ENCODE results near the gene SHANK3. TPM values are rescaled to one million over a fixed set of nuclear protein-coding genes. Genes with fewer than 3 reads are reported as not detected.
A peak's percentile ranks its signal among the peaks of the same experiment; 100 is the strongest.

Gene SHANK3
- total and polyA plus RNA-seq, 3 donors from 2014 or later = 6.3 to 16.0 (median 11.4) TPM

DNA sequence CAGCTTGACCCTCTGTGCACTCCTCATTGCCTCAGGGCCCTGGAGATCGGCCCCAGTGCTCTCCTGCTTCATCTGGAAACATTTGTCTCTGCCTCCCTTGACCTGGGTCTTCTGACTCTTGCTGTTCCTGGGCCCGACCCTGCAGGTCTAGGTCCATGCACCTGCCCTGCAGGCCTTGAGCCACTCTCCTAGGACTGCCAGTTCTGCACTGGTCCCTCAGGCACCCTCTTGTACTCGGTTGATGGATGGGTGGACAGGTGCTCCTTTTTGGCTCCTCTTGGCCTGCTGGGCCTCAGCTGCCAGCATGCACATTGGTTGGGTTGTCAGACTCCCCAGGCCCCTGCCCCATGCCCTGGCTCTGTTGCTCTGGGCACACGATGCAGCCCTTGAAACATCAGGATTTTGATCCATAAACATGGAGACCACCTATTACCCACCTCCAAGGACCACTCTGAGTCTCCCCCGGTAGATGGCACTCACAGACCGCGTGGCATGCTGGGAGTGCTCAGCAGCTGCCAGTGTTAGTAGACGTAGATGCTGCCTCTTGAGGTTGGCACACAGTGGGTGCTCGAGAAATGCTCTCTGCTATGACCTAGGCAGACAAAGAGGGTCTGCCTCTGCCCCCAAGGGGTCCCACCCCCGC lies 45.2 kb downstream of the SHANK3 start:
- no peaks in the 10 kb centered on the region for H3K36me3 ChIP-seq (ENCODE audit: low read depth, missing control alignments)
- WGBS, 2 donors = 81 to 94% methylated on average over 9 to 10 of the region's 10 CpGs
- intact Hi-C loops (cut with DNase I; ENCODE audit: low total_unique reads) = no loop called here

DNA sequence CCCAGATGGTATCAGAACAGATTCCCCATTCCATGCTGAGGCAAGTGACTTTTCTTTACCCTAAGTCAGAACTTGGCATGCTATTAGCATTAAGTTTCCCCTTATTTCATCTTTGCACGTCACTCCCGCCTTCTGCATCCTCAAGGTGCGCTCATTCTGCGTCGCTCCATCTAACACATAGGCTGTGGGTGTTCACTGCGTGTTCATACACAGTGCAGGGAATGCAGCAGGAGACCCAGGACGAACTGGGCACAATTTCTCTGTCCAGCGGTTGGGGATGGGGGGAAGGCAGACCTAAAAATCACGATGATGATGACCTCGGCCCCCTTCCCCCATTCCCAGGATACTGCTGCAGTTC lies 45.7 kb downstream of the SHANK3 start:
- DNase-seq = no peak
- WGBS, 2 donors = 92 to 94% methylated on average over 10 of the region's 10 CpGs
- Histone ChIP-seq H3K4me3 (no peak overlapping the region), H3K27ac (no peak overlapping the region), H3K4me1 (peaks cover 7% of the 10 kb centered on the region), H3K36me3 (ENCODE audit: low read depth, missing control alignments) (no peaks in the 10 kb centered on the region), H3K9me3 (no peaks in the 10 kb centered on the region), H3K27me3 (no peaks in the 10 kb centered on the region)
- intact Hi-C loops (cut with DNase I; ENCODE audit: low total_unique reads) = no loop called here
- TF ChIP-seq, protein P1, sequence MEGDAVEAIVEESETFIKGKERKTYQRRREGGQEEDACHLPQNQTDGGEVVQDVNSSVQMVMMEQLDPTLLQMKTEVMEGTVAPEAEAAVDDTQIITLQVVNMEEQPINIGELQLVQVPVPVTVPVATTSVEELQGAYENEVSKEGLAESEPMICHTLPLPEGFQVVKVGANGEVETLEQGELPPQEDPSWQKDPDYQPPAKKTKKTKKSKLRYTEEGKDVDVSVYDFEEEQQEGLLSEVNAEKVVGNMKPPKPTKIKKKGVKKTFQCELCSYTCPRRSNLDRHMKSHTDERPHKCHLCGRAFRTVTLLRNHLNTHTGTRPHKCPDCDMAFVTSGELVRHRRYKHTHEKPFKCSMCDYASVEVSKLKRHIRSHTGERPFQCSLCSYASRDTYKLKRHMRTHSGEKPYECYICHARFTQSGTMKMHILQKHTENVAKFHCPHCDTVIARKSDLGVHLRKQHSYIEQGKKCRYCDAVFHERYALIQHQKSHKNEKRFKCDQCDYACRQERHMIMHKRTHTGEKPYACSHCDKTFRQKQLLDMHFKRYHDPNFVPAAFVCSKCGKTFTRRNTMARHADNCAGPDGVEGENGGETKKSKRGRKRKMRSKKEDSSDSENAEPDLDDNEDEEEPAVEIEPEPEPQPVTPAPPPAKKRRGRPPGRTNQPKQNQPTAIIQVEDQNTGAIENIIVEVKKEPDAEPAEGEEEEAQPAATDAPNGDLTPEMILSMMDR (IDR thresholded peaks at IDR 0.05) = no peak
- no peak for TF ChIP-seq POLR2A (IDR thresholded peaks at IDR 0.05)

More for the DNA sequence above, 45.2 kb downstream of the SHANK3 start:
- Histone ChIP-seq H3K4me3 (no peak overlapping the region), H3K4me1 (peaks cover 10% of the 10 kb centered on the region), H3K27me3 (no peaks in the 10 kb centered on the region), H3K27ac (no peak overlapping the region), H3K9me3 (no peaks in the 10 kb centered on the region)
- no peak for DNase-seq
- TF ChIP-seq, protein P1 (IDR thresholded peaks at IDR 0.05) = no peak
- no peak for TF ChIP-seq POLR2A (IDR thresholded peaks at IDR 0.05)

DNA sequence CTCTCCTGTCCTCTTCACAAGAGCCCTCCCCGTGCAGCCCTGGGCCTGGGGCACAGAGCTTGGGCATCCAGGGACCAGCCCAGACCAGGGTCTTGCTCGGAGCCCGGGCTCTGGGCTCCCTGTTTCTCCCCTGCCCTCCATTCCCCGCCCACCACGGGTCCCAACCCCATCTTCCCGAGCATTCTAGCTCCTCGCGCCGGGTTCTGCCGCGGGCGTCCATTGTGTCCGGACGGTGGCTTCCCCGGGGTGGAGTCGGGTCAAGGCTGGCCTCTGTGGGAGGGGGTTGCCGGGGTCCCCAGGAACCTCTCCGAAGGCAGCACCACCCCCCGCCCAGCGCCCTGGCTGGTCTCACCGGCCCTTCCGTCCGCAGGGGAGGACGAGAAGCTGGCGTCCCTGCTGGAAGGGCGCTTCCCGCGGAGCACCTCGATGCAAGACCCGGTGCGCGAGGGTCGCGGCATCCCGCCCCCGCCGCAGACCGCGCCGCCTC lies 47.2 kb downstream of the SHANK3 start:
- Histone ChIP-seq H3K4me3 (peak overlapping the region in 1 of 2 donors; percentile 31), H3K27me3 (no peaks in the 10 kb centered on the region), H3K36me3 (ENCODE audit: low read depth, missing control alignments) (no peaks in the 10 kb centered on the region), H3K9me3 (no peaks in the 10 kb centered on the region), H3K27ac (no peak overlapping the region), H3K4me1 (no peaks in the 10 kb centered on the region)
- no peak for DNase-seq
- intact Hi-C loops (cut with DNase I; ENCODE audit: low total_unique reads) = no loop called here
- 26 to 31% methylated on average over 20 to 40 of the region's 40 CpGs for WGBS, 2 donors
- TF ChIP-seq POLR2A (IDR thresholded peaks at IDR 0.05) = no peak
- TF ChIP-seq, protein P1 (IDR thresholded peaks at IDR 0.05) = no peak

DNA sequence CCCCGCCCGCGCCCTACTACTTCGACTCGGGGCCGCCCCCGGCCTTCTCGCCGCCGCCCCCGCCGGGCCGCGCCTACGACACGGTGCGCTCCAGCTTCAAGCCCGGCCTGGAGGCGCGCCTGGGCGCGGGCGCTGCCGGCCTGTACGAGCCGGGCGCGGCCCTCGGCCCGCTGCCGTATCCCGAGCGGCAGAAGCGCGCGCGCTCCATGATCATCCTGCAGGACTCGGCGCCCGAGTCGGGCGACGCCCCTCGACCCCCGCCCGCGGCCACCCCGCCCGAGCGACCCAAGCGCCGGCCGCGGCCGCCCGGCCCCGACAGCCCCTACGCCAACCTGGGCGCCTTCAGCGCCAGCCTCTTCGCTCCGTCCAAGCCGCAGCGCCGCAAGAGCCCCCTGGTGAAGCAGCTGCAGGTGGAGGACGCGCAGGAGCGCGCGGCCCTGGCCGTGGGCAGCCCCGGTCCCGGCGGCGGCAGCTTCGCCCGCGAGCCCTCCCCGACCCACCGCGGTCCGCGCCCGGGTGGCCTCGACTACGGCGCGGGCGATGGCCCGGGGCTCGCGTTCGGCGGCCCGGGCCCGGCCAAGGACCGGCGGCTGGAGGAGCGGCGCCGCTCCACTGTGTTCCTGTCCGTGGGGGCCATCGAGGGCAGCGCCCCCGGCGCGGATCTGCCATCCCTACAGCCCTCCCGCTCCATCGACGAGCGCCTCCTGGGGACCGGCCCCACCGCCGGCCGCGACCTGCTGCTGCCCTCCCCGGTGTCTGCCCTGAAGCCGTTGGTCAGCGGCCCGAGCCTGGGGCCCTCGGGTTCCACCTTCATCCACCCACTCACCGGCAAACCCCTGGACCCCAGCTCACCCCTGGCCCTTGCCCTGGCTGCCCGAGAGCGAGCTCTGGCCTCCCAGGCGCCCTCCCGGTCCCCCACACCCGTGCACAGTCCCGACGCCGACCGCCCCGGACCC lies 48.0 kb downstream of the SHANK3 start:
- 32 to 46% methylated on average over 16 to 124 of the region's 132 CpGs for WGBS, 2 donors
- no peaks in the 10 kb centered on the region for H3K9me3 ChIP-seq
- no peaks in the 10 kb centered on the region for H3K27me3 ChIP-seq
- H3K4me3 ChIP-seq = peak overlapping the region in 1 of 2 donors; percentile 31
- no peak for DNase-seq
- no peak for TF ChIP-seq POLR2A (IDR thresholded peaks at IDR 0.05)
- TF ChIP-seq, protein P1 (IDR thresholded peaks at IDR 0.05) = no peak
- no peak overlapping the region for H3K27ac ChIP-seq
- no peaks in the 10 kb centered on the region for H3K36me3 ChIP-seq (ENCODE audit: low read depth, missing control alignments)
- H3K4me1 ChIP-seq = no peaks in the 10 kb centered on the region
- intact Hi-C loops (cut with DNase I; ENCODE audit: low total_unique reads) = no loop called here
